NB4 (cell line): ENCODE results near the gene DYNC1I1.

Source experiments
- POLR2A ChIP-seq: IDR thresholded peaks from 2 replicates; pipeline ENCODE4 v1.6.1; 2011; ENCODE audit warnings: mild to moderate bottlenecking; ENCODE audit not compliant: insufficient read length; ENCODE audit errors: extremely low read depth
- TF ChIP-seq, protein P1 (sequence below): IDR thresholded peaks from one replicate; pipeline ENCODE4 v1.5.1; 2012; ENCODE audit warnings: low read depth, low read length

DNA sequence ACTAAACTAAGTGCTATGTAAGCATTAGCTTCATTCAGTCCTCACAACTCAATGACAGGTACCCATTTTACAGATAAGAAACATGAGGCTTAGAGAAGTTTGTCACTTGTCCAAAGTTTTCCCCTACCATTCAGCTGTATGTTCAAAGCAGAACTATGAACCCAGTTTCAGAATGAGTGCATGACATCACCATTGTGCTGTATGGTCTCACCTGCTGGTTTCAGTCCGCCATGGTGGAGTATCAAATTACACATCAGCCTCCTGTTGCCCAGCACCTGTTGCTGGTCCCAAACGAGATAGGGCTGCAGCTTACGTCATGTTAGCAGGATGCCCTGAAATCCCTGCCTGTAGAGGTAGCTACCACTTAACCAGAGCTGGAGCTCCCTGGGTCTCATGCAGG lies 95.0 kb downstream of the DYNC1I1 start:
- TF ChIP-seq, protein P1, sequence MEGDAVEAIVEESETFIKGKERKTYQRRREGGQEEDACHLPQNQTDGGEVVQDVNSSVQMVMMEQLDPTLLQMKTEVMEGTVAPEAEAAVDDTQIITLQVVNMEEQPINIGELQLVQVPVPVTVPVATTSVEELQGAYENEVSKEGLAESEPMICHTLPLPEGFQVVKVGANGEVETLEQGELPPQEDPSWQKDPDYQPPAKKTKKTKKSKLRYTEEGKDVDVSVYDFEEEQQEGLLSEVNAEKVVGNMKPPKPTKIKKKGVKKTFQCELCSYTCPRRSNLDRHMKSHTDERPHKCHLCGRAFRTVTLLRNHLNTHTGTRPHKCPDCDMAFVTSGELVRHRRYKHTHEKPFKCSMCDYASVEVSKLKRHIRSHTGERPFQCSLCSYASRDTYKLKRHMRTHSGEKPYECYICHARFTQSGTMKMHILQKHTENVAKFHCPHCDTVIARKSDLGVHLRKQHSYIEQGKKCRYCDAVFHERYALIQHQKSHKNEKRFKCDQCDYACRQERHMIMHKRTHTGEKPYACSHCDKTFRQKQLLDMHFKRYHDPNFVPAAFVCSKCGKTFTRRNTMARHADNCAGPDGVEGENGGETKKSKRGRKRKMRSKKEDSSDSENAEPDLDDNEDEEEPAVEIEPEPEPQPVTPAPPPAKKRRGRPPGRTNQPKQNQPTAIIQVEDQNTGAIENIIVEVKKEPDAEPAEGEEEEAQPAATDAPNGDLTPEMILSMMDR, result no peak
- no peak for TF ChIP-seq POLR2A
